NT2/D1 (cell line): Measurements from ENCODE around the gene VWA8.

Source experiments
- SUZ12 ChIP-seq: IDR thresholded peaks from 2 replicates; pipeline ENCODE4 v1.6.1; 2011; ENCODE audit not compliant: insufficient read length, insufficient read depth; ENCODE audit errors: extremely low read depth
- YY1 ChIP-seq: IDR thresholded peaks from 2 replicates; pipeline ENCODE4 v1.6.1; 2011; ENCODE audit not compliant: insufficient read length, insufficient read depth
- ZNF274 ChIP-seq: IDR thresholded peaks from 2 replicates; pipeline ENCODE4 v1.6.1; 2011; ENCODE audit warnings: mild to moderate bottlenecking, low read depth, low read length

GRCh38 chr13:41791056-41791455, 169.9 kb downstream of the VWA8 start:
- TF ChIP-seq YY1 = no peak
- no peak for TF ChIP-seq SUZ12
- no peak for TF ChIP-seq ZNF274
